GM23248 (cell line): Measurements from ENCODE around the gene EEA1.

Source experiments
- EZH2 ChIP-seq: fragments of 200-600 bp; sonication (generic); IDR thresholded peaks from 2 replicates; pipeline ENCODE4 v1.6.1; 2018; ENCODE audit warnings: antibody characterized with exemption, mild to moderate bottlenecking; ENCODE audit not compliant: insufficient read depth, poor library complexity, severe bottlenecking
- EZH2phosphoT487 ChIP-seq: fragments of 200-600 bp; sonication (generic); IDR thresholded peaks from 2 replicates; pipeline ENCODE4 v1.6.1; 2018; ENCODE audit warnings: antibody characterized with exemption, moderate library complexity, mild to moderate bottlenecking, low read depth; ENCODE audit not compliant: insufficient read depth

- TF ChIP-seq EZH2phosphoT487: no peak
- no peak for TF ChIP-seq EZH2
These were observed 49.3 kb downstream of the EEA1 start for GRCh38 chr12:92879698-92880322.
